K562 (cell line): ENCODE measurements around the gene FEN1. TPM values are rescaled to one million over a fixed set of nuclear protein-coding genes. Genes with fewer than 3 reads are reported as not detected.

Experiments
- E2F3 ChIP-seq: fragments of 250-450 bp; sonication (Bioruptor Pico); IDR thresholded peaks from 2 replicates; pipeline ENCODE4 v1.4.0; 2020; ENCODE audit warnings: mild to moderate bottlenecking
- E2F5 ChIP-seq: sonication (generic); formaldehyde crosslinking; IDR thresholded peaks from 2 replicates; pipeline ENCODE4 v1.8.0; 2022; ENCODE audit warnings: mild to moderate bottlenecking, missing genetic modification reagents
- ETS1 ChIP-seq: conservative IDR thresholded peaks from 2 replicates; pipeline ENCODE4 v1.6.1; 2011; ENCODE audit warnings: low read depth, mild to moderate bottlenecking, low read length; ENCODE audit not compliant: control insufficient read depth
- ETV1 ChIP-seq: fragments of 450-650 bp; conservative IDR thresholded peaks from 2 replicates; pipeline ENCODE4 v1.6.1; 2016; ENCODE audit warnings: missing genetic modification characterization, control low read depth, low read depth, missing compliant biosample characterization
- HDGF ChIP-seq: fragments of 450-650 bp; IDR thresholded peaks from 2 replicates; pipeline ENCODE4 v1.6.1; 2016
- JUN ChIP-seq, 2 experiments: sonication (generic) in 1 of 2; formaldehyde crosslinking in 1 of 2; IDR thresholded peaks; 2 replicates each; pipeline versions ENCODE4 v1.6.1 to v1.8.0; 2012 to 2022; ENCODE audit warnings: borderline replicate concordance in 2 of 2, mild to moderate bottlenecking in 2 of 2, improper control_type of control experiment in 1 of 2, low read depth in 1 of 2, low read length in 1 of 2, missing genetic modification reagents in 1 of 2
- KDM1A ChIP-seq, 2 experiments: fragments of 450-650 bp; IDR thresholded peaks; 2 replicates each; pipeline ENCODE4 v1.6.1; 2016; ENCODE audit warnings: mild to moderate bottlenecking in 2 of 2
- L3MBTL2 ChIP-seq: fragments of 450-650 bp; IDR thresholded peaks from 2 replicates; pipeline ENCODE4 v1.6.1; 2016; ENCODE audit warnings: mild to moderate bottlenecking, moderate library complexity
- LARP7 ChIP-seq: fragments of 450-650 bp; IDR thresholded peaks from 2 replicates; pipeline ENCODE4 v1.6.1; 2016
- MTA2 ChIP-seq: fragments of 450-650 bp; IDR thresholded peaks from 2 replicates; pipeline ENCODE4 v1.6.1; 2016; ENCODE audit warnings: low read depth
- NR2C2 ChIP-seq, 2 experiments: fragments of 200-800 bp in 1 of 2; sonication (Bioruptor generic) in 1 of 2; sonication (generic) in 1 of 2; formaldehyde crosslinking in 1 of 2; IDR thresholded peaks; 2 replicates each; pipeline versions ENCODE4 v1.6.1 to v1.8.0; 2016 to 2022; ENCODE audit warnings: mild to moderate bottlenecking in 1 of 2, missing compliant biosample characterization in 1 of 2, missing genetic modification characterization in 1 of 2, missing genetic modification reagents in 1 of 2
- PHB ChIP-seq: fragments of 250-450 bp; sonication (Bioruptor Pico); IDR thresholded peaks from 2 replicates; pipeline ENCODE4 v1.5.0; 2021
- RBM15 ChIP-seq: fragments of 200-400 bp; formaldehyde crosslinking; IDR thresholded peaks from 2 replicates; pipeline ENCODE4 v1.6.1; 2018; ENCODE audit warnings: mild to moderate bottlenecking, low read length, moderate library complexity; ENCODE audit not compliant: insufficient read depth
- RERE ChIP-seq: sonication (generic); formaldehyde crosslinking; IDR thresholded peaks from 2 replicates; pipeline ENCODE4 v1.8.0; 2023; ENCODE audit warnings: missing genetic modification reagents, mild to moderate bottlenecking, borderline replicate concordance
- TCF7L2 ChIP-seq: fragments of 150-350 bp; IDR thresholded peaks from 2 replicates; pipeline ENCODE4 v1.6.1; 2016; ENCODE audit warnings: low read depth, mild to moderate bottlenecking, low read length, moderate library complexity
- ZBTB34 ChIP-seq: fragments of 250-450 bp; sonication (Bioruptor Pico); IDR thresholded peaks from 2 replicates; pipeline ENCODE4 v1.8.0; 2021; ENCODE audit warnings: mild to moderate bottlenecking, moderate library complexity
- ZNF124 ChIP-seq: sonication (generic); formaldehyde crosslinking; IDR thresholded peaks from 2 replicates; pipeline ENCODE4 v1.8.1; 2022; ENCODE audit warnings: missing genetic modification reagents
- ZNF551 ChIP-seq: fragments of 250-450 bp; sonication (Bioruptor Pico); IDR thresholded peaks from 2 replicates; pipeline ENCODE4 v1.5.0; 2021; ENCODE audit warnings: mild to moderate bottlenecking, moderate library complexity
- polyA plus RNA-seq, 8 experiments: library from polyadenylated mRNA; depleted of rRNA in 4 of 8; stranded (reverse) in 5 of 8; unstranded in 3 of 8; fragments of >200 nt; fragmentation: Nextera tagmentation in 2 of 8; fragmentation: Illumina TruSeq in 1 of 8; extraction: Ambion mirVana in 2 of 8; extraction: Trizol in 1 of 8; gene quantifications; 2 replicates each; pipeline versions ENCODE4 v1.2.1 to v1.2.3, GENCODE V29; 2011 to 2014; ENCODE audit warnings: inconsistent platforms in 1 of 8, missing spikeins in 1 of 8
- total RNA-seq, 7 experiments: library from RNA; depleted of rRNA in 6 of 7; stranded (reverse); fragments of >200 nt in 6 of 7; fragmentation: Illumina TruSeq in 2 of 7; extraction: Trizol in 2 of 7; gene quantifications; 2 replicates each; pipeline versions ENCODE4 v1.2.1 to v1.2.3, GENCODE V29; 2011 to 2021; ENCODE audit warnings: low replicate concordance in 1 of 7

FEN1 gene
- total and polyA plus RNA-seq, 9 of the 15 experiments (the other 6 are each of a cell fraction or from before 2014, with no cell fraction given) = 58.1 to 156 (median 137) TPM

GRCh38 chr11:61814958-61815789 is 22.5 kb downstream of the FEN1 start (continued):
- TF ChIP-seq ZBTB34 (CRISPR knock-in tag) (no peak), E2F5 (CRISPR knock-in tag) (no peak), JUN (IDR thresholded peaks at IDR 0.05; ENCODE audit: borderline replicate concordance, low read depth, low read length) (peak; percentile 59; the same call in 1 of the 2 replicates), JUN (CRISPR knock-in tag; IDR thresholded peaks at IDR 0.05; ENCODE audit: borderline replicate concordance) (no peak), E2F3 (CRISPR knock-in tag) (no peak), TCF7L2 (no peak), RERE (CRISPR knock-in tag) (no peak), HDGF (no peak), ETV1 (tag) (no peak), ZNF551 (CRISPR knock-in tag) (peak; percentile 65; the same call in 1 of the 2 replicates), LARP7 (peak; percentile 17; the same call in 1 of the 2 replicates), RBM15 (no peak), PHB (CRISPR knock-in tag) (peak; percentile 61; the same call in 1 of the 2 replicates), NR2C2 (CRISPR knock-in tag; IDR thresholded peaks at IDR 0.05) (no peak; the same call in 1 of the 2 replicates), NR2C2 (tag; IDR thresholded peaks at IDR 0.05) (peak; percentile 80), L3MBTL2 (peak; percentile 76), ETS1 (peak; percentile 28; the same call in 1 of the 2 replicates), ZNF124 (CRISPR knock-in tag) (no peak), KDM1A (IDR thresholded peaks at IDR 0.05) (no peak; a peak in 1 of 4 replicates), MTA2 (peak; percentile 31; the same call in 1 of the 2 replicates)
